ENCODE data around the gene FNDC10.
A peak's percentile ranks its signal among the peaks of the same experiment; 100 is the strongest.

The FNDC10 gene

GRCh38 chr1:1626207-1627141 lies 26.5 kb upstream of the FNDC10 start:
- no peak overlapping the region for H3K27ac ChIP-seq
- no peak for TF ChIP-seq CTCF (conservative IDR thresholded peaks at IDR 0.05)

GRCh38 chr1:1625824-1626206 lies 25.9 kb upstream of the FNDC10 start:
- no peak overlapping the region for H3K27ac ChIP-seq
- no peak for TF ChIP-seq CTCF (conservative IDR thresholded peaks at IDR 0.05)

- TF ChIP-seq CTCF (conservative IDR thresholded peaks at IDR 0.05), result no peak
- no peak overlapping the region for H3K27ac ChIP-seq
Observed at GRCh38 chr1:1625404-1625775, 25.5 kb upstream of the FNDC10 start.

- H3K27ac ChIP-seq, result no peak overlapping the region
- TF ChIP-seq CTCF (conservative IDR thresholded peaks at IDR 0.05), result 0 out of 2 replicates have a peak, but pooled peaks have one; percentile 8
Observed at GRCh38 chr1:1624443-1625403, 24.8 kb upstream of the FNDC10 start.

- no peak overlapping the region for H3K27ac ChIP-seq
- no peak for TF ChIP-seq CTCF (conservative IDR thresholded peaks at IDR 0.05)
Observed at GRCh38 chr1:1623631-1624442, 23.9 kb upstream of the FNDC10 start.

GRCh38 chr1:1623181-1623630 lies 23.3 kb upstream of the FNDC10 start:
- no peak overlapping the region for H3K27ac ChIP-seq
- no peak for TF ChIP-seq CTCF (conservative IDR thresholded peaks at IDR 0.05)

Measured in VCaP (cell line).